NB4 (cell line): ENCODE measurements around the gene OTUD5.
A peak's percentile ranks its signal among the peaks of the same experiment; 100 is the strongest.

ENCODE experiments used
- DNase-seq: peaks from one replicate; pipeline ENCODE4 v3.0.0; 2010; ENCODE audit warnings: low read depth
- H3K4me3 ChIP-seq: one replicate; pipeline ENCODE4 v1.5.1; 2011; ENCODE audit warnings: mild to moderate bottlenecking, low read depth, low read length, moderate library complexity
- MYC ChIP-seq: IDR thresholded peaks from 2 replicates; pipeline ENCODE4 v1.6.1; 2011; ENCODE audit warnings: low read depth, low read length
- POLR2A ChIP-seq: IDR thresholded peaks from 2 replicates; pipeline ENCODE4 v1.6.1; 2011; ENCODE audit warnings: mild to moderate bottlenecking; ENCODE audit not compliant: insufficient read length; ENCODE audit errors: extremely low read depth
- TF ChIP-seq, protein P1 (sequence below): IDR thresholded peaks from 2 replicates; pipeline ENCODE4 v1.6.1; 2011; ENCODE audit warnings: low read depth, low read length
- TF ChIP-seq, protein P2 (sequence below): IDR thresholded peaks from one replicate; pipeline ENCODE4 v1.5.1; 2012; ENCODE audit warnings: low read depth, low read length

Gene OTUD5

DNA sequence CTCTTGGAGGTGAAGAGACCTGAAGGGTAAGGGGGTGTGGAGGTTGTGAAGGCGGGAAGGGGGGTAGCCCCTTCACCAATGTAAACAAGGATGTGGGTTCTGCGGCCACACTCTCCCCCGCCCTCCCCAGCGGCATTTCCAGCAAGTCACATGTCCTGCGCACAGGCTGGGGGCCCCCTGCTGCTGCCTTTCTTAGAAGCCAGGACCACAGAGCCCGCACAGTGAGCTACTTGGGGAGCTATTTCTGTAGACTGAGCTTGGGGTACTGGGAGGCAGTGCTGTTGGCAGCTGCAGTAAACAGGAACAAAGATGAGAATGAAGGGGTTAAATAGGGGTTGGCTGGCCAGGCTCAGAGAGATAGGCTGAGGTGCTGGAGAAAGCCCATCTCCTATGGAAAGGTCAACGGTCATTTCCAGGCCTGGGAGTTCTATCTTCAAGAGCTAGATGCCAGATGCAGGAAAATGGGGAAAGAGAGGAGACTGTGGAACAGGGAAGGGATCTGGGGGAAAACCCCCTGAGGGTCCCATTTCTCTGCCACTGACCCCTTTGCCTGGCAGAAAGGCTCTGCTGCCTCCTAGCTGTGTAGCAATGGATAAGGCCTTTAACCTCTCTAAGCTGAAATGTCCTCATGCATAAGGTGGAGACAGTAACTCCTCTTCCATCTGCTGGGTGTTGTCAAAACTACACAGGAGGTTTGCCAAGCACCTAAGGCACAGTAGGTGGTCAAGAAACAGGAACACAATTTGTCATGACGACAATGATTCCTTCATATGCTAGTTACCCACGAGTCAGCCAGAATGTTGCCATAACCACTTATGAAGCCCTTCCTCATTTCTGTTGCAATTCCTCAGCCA, 20.1 kb downstream of the OTUD5 start:
- peak overlapping the region; percentile 40 for H3K4me3 ChIP-seq
- peak; percentile 94 for DNase-seq
- TF ChIP-seq, protein P1, sequence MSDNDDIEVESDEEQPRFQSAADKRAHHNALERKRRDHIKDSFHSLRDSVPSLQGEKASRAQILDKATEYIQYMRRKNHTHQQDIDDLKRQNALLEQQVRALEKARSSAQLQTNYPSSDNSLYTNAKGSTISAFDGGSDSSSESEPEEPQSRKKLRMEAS = peak; percentile 85
- TF ChIP-seq POLR2A = no peak
- TF ChIP-seq, protein P2, sequence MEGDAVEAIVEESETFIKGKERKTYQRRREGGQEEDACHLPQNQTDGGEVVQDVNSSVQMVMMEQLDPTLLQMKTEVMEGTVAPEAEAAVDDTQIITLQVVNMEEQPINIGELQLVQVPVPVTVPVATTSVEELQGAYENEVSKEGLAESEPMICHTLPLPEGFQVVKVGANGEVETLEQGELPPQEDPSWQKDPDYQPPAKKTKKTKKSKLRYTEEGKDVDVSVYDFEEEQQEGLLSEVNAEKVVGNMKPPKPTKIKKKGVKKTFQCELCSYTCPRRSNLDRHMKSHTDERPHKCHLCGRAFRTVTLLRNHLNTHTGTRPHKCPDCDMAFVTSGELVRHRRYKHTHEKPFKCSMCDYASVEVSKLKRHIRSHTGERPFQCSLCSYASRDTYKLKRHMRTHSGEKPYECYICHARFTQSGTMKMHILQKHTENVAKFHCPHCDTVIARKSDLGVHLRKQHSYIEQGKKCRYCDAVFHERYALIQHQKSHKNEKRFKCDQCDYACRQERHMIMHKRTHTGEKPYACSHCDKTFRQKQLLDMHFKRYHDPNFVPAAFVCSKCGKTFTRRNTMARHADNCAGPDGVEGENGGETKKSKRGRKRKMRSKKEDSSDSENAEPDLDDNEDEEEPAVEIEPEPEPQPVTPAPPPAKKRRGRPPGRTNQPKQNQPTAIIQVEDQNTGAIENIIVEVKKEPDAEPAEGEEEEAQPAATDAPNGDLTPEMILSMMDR = peak; percentile 26
- peak; percentile 58; the same call in 1 of the 2 replicates for TF ChIP-seq MYC

DNA sequence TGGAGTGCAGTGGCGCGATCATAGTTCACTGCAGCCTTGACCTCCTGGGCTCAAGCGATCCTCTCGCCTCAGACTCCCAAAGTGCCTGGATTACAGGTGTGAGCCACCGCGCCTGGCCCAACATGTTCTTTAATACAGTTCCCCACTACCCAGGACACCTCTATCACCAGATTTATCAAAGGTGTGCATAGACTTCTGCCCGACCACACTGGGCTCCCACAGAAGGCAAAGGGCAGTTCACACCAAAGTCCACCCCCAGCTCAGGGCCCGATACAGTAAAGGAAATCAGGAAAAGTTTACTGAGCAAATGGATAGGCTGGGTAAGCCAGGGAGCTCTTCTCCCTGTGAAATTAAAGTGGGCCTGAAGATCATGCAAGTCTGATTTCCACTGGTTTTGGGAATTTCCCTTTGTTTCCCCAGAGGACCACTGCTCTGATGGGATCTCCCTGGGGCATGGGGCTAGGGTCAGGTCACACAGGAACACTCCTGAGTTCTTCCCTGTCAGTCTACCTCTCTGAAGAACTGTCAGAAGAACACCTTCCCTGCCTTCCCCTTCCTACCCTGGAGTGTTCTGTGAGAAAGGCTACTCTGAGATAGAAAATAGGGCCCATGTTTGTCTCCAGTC, 20.9 kb downstream of the OTUD5 start:
- TF ChIP-seq, protein P2 = no peak
- peak overlapping the region; percentile 28 for H3K4me3 ChIP-seq
- no peak for DNase-seq

DNA sequence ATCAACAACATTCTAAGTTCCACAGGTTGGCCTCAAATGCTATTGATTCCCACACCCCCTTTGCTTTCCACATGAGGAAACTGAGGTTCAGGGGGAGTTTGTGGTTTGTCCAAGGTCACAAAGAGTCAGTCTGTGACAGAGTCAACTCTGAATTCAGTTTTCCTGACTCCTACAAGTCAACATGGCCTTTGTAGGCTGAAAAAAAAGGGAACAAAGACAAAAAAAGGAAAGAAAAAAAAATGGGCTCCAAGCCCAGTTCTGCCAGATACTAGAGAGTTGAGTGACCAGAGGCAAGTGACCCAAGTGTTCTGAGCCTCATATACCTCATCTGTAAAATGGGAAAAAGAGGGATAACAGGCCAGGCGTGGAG, 22.1 kb downstream of the OTUD5 start:
- TF ChIP-seq MYC (no peak), POLR2A (no peak)
- TF ChIP-seq, protein P2 = no peak
- TF ChIP-seq, protein P1 = no peak
- no peak overlapping the region for H3K4me3 ChIP-seq
- no peak for DNase-seq

DNA sequence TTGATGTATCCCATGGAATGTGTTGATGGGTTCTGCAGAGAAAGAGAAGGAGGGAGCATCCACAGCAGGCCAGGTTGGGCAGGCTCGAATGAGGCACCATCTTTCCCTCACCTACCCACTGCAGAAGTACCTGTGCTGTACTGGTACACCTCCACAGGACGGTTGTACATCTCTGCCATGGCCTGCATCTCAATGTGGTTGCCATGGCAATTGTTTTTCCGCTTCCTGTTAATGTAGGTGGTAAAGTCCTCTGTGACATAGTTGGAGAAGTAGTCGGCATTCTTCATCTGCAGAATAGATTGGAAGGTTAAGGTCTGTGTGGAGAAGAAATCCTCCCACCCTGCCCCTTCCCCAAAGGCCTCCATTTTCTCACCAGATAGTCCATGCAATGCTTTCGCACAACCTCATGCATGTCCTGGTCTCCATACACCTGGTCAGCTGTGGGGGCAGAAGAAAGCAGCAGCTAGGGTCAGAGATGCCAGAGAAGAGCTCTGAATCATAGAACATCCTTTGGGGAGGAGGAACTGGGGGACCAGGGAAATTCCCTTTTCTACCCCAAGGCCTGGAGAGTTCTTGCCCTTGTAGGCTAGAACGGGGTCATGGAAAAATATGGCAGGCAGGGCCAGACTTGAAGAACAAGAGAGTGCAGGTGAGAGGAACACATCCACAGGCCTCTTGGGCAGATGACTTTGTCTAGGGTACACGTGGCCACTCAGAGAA, 22.7 kb downstream of the OTUD5 start:
- TF ChIP-seq, protein P2 = no peak
- TF ChIP-seq, protein P1 = no peak
- TF ChIP-seq MYC (no peak), POLR2A (no peak)
- H3K4me3 ChIP-seq = no peak overlapping the region
- DNase-seq = no peak

DNA sequence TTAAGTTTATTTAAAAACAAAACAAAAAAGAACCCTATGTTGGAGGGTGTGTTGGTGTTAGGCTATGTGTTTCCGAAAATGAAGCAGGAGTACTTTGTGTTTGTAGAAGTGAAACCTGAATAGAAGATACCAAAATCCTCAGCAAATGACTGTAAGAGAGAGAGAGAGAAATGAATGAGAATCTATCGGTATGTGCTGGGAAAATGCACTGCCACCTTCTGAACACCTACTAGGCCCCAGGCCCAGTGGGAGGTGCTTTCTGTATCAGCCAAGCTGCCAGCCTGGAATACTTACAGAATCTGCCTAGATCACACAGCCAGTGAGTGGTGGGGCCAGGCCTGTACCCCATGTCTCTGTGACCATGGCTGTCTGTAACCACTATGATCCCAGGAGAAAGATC, 23.6 kb downstream of the OTUD5 start:
- TF ChIP-seq, protein P2 = no peak
- TF ChIP-seq, protein P1 = no peak
- no peak for TF ChIP-seq POLR2A
- TF ChIP-seq MYC = no peak
- DNase-seq = no peak
- H3K4me3 ChIP-seq = no peak overlapping the region
